Measurements from ENCODE around the gene KRT14. TPM values are rescaled to one million over a fixed set of nuclear protein-coding genes. Genes with fewer than 3 reads are reported as not detected.

The KRT14 gene
- total RNA-seq, 2 experiments from 2014 or later: not detected

GRCh38 chr17:41539071-41539492 lies 47.6 kb downstream of the KRT14 start:
- Mint-ChIP-seq H3K9me3 (no peaks in the 10 kb centered on the region), H3K4me1 (no peaks in the 10 kb centered on the region), H3K27me3 (peaks cover 13% of the 10 kb centered on the region), H3K27ac (no peak overlapping the region), H3K4me3 (no peak overlapping the region), H3K36me3 (no peaks in the 10 kb centered on the region)
- no peak for DNase-seq

GRCh38 chr17:41538565-41538991 lies 48.1 kb downstream of the KRT14 start:
- Mint-ChIP-seq H3K27me3 (peaks cover 16% of the 10 kb centered on the region), H3K27ac (no peak overlapping the region), H3K9me3 (no peaks in the 10 kb centered on the region), H3K4me3 (no peak overlapping the region), H3K36me3 (no peaks in the 10 kb centered on the region), H3K4me1 (no peaks in the 10 kb centered on the region)
- DNase-seq: no peak

- H3K4me3 Mint-ChIP-seq: no peak overlapping the region
These were observed 48.7 kb downstream of the KRT14 start for GRCh38 chr17:41537990-41538389.

GRCh38 chr17:41537614-41537954 lies 49.1 kb downstream of the KRT14 start:
- H3K4me1 Mint-ChIP-seq: no peaks in the 10 kb centered on the region
- no peaks in the 10 kb centered on the region for H3K9me3 Mint-ChIP-seq
- H3K27ac Mint-ChIP-seq: no peak overlapping the region

More at GRCh38 chr17:41537990-41538389, 48.7 kb downstream of the KRT14 start:
- Mint-ChIP-seq H3K27me3 (peaks cover 22% of the 10 kb centered on the region), H3K9me3 (no peaks in the 10 kb centered on the region), H3K36me3 (no peaks in the 10 kb centered on the region), H3K27ac (no peak overlapping the region), H3K4me1 (no peaks in the 10 kb centered on the region)
- DNase-seq: no peak

GRCh38 chr17:41536741-41537613 lies 49.7 kb downstream of the KRT14 start:
- DNase-seq: no peak
- Mint-ChIP-seq H3K4me1 (no peaks in the 10 kb centered on the region), H3K36me3 (no peaks in the 10 kb centered on the region), H3K4me3 (no peak overlapping the region), H3K27me3 (peaks cover 29% of the 10 kb centered on the region), H3K27ac (no peak overlapping the region), H3K9me3 (no peaks in the 10 kb centered on the region)

More at GRCh38 chr17:41537614-41537954, 49.1 kb downstream of the KRT14 start:
- Mint-ChIP-seq H3K27me3 (peaks cover 25% of the 10 kb centered on the region), H3K36me3 (no peaks in the 10 kb centered on the region), H3K4me3 (no peak overlapping the region)
- DNase-seq: no peak

DNA sequence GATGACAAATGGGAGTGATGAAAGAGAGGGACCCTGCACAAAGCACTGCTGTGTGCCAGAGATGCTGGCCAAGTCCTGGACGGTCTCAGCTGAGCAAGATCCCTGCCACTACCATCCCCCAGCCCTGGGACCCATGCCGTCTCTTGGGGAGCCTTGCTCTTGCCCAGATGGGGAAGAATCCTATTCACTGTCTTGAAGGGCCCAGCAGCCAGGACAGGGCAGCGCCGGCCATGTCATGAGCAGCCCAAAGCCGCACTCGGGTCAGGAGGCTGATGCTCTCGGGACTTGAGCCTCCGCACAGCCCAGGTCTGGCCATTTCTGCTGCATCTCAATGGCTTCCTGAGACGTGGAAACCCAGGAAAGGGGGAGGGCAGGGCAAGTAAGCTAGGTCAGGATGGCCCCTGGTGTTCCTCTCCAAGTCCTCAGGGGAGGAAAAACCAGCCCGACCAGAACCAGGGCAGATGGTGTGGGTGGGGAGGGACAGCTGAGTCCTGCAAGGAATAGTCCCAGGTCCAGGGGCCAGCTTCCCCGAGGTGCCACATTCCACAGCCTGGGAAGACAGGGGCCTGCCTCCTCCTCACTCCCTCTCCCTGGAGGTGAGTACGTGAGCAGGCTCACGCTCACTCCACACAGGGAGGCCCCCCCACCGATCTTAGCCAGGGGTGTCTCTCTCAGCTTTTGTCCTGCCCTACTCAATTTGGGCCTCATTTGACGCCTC lies 50.8 kb downstream of the KRT14 start:
- H3K36me3 Mint-ChIP-seq: no peaks in the 10 kb centered on the region
- H3K27me3 Mint-ChIP-seq: peaks cover 34% of the 10 kb centered on the region

GRCh38 chr17:41534899-41535546 lies 51.7 kb downstream of the KRT14 start:
- no peak for DNase-seq
- Mint-ChIP-seq H3K36me3 (no peaks in the 10 kb centered on the region), H3K9me3 (no peaks in the 10 kb centered on the region), H3K27ac (no peak overlapping the region), H3K4me3 (no peak overlapping the region), H3K27me3 (peaks cover 38% of the 10 kb centered on the region), H3K4me1 (no peaks in the 10 kb centered on the region)

More for the DNA sequence above, 50.8 kb downstream of the KRT14 start:
- Mint-ChIP-seq H3K27ac (no peak overlapping the region), H3K9me3 (no peaks in the 10 kb centered on the region), H3K4me3 (no peak overlapping the region), H3K4me1 (no peaks in the 10 kb centered on the region)
- DNase-seq: no peak

DNA sequence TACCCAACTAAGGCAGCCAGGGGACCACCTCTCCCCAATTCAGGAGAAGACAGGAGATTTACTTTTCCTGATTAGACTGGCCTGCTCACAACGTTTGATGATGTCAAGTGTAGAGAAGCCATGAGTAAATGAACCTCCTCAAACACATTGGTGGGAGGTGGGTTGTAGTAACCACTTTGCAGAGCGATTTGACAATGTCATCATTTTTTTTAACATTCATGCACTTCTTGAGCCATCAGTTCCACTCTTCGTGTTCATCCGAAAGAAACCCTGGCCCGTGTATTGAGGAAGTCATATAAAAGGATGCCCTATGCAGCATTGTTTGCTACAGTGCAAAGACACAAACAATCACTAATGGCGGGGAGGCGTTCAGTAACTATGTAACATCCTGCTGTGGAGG lies 53.1 kb downstream of the KRT14 start:
- H3K27me3 Mint-ChIP-seq: peaks cover 52% of the 10 kb centered on the region
- no peaks in the 10 kb centered on the region for H3K36me3 Mint-ChIP-seq
- no peak overlapping the region for H3K27ac Mint-ChIP-seq
- H3K9me3 Mint-ChIP-seq: no peaks in the 10 kb centered on the region
- no peak for DNase-seq
- H3K4me1 Mint-ChIP-seq: peaks cover 4% of the 10 kb centered on the region
- no peak overlapping the region for H3K4me3 Mint-ChIP-seq

DNA sequence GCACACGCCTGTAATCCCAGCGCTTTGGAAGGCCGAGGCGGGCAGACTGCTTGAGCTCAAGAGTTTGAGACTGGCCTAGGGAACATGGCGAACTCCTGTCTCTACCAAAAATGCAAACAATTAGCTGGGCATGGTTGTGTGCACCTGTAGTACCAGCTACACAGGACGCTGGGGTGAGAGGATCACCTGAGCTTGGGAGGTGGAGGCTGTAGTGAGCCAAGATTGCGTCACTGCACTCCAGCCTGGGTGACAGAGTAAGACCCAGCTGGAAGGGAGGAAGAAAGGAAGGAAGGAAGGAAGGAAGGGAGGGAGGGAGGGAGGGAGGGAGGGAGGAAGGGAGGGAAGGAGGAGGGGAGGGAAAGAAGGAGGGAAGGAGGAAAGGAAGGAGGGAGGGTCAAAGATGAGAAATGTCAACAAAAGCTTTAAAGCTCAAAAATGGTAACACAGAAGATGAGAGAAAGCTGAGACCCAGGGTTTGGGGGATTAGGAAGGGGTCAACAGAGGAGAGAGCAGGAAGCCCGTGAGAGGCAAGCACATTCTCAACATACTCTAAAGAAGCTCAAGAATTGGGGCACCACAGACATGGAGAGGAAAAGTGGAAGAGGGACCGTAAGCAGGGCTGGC lies 53.6 kb downstream of the KRT14 start:
- H3K36me3 Mint-ChIP-seq: no peaks in the 10 kb centered on the region
- H3K4me3 Mint-ChIP-seq: no peak overlapping the region
- H3K4me1 Mint-ChIP-seq: peaks cover 7% of the 10 kb centered on the region
- peaks cover 57% of the 10 kb centered on the region for H3K27me3 Mint-ChIP-seq
- H3K9me3 Mint-ChIP-seq: no peaks in the 10 kb centered on the region
- DNase-seq: no peak
- H3K27ac Mint-ChIP-seq: no peak overlapping the region

Other genes starting within 250 kb of the KRT14 start
- not detected for gene KRT33A, start 236.1 kb downstream of the KRT14 start, total RNA-seq
- gene KRT33B, start 217.1 kb downstream of the KRT14 start, total RNA-seq: not detected
- not detected for gene KRT34, start 204.6 kb downstream of the KRT14 start, total RNA-seq
- not detected for gene KRT31, start 189.3 kb downstream of the KRT14 start, total RNA-seq
- gene KRT37, start 162.3 kb downstream of the KRT14 start, total RNA-seq: not detected
- not detected for gene KRT38, start 145.9 kb downstream of the KRT14 start, total RNA-seq
- gene KRT32, start 119.5 kb downstream of the KRT14 start, total RNA-seq: not detected
- not detected for gene KRT35, start 105.7 kb downstream of the KRT14 start, total RNA-seq
- not detected for gene KRT36, start 97.0 kb downstream of the KRT14 start, total RNA-seq
- not detected for gene KRT13, start 81.3 kb downstream of the KRT14 start, total RNA-seq
- gene KRT15, start 68.0 kb downstream of the KRT14 start, total RNA-seq: not detected
- gene KRT19, start 58.6 kb downstream of the KRT14 start, total RNA-seq: not detected
- gene KRT9, start 14.8 kb downstream of the KRT14 start, total RNA-seq: not detected
- not detected for gene KRT16, start 25.9 kb upstream of the KRT14 start, total RNA-seq
- not detected for gene KRT17, start 37.7 kb upstream of the KRT14 start, total RNA-seq
- gene EIF1, start 102.0 kb upstream of the KRT14 start, total RNA-seq: 1,000 to 10,000 TPM; 1,196 to 1,277 TPM
- not detected for gene GAST, start 125.4 kb upstream of the KRT14 start, total RNA-seq
- gene HAP1, start 147.7 kb upstream of the KRT14 start, total RNA-seq: under 1 TPM in 1 of 2 experiments, not detected in 1; 0.08 TPM
- gene JUP, start 199.8 kb upstream of the KRT14 start, total RNA-seq: 1 to 10 TPM; 2.7 to 3.7 TPM
- gene P3H4, start 225.1 kb upstream of the KRT14 start, total RNA-seq: 1 to 10 TPM; 1.5 to 1.8 TPM
- gene FKBP10, start 226.1 kb upstream of the KRT14 start, total RNA-seq: under 1 TPM; 0.48 to 0.89 TPM
- 10 to 100 TPM; 52.8 to 56.7 TPM for gene NT5C3B, start 249.3 kb upstream of the KRT14 start, total RNA-seq

Measured in activated naive CD8-positive, alpha-beta T cell treated with anti-CD3 and anti-CD28 coated beads for 36 hours (primary cell).